GM12801 (cell line): Measurements from ENCODE around the gene CHPT1.

Experiments
- CTCF ChIP-seq: IDR thresholded peaks from one replicate; pipeline ENCODE4 v1.5.1; 2011; ENCODE audit warnings: control low read depth; ENCODE audit not compliant: insufficient read length; ENCODE audit errors: extremely low read depth

CHPT1 gene

GRCh38 chr12:101713059-101713682 lies 15.7 kb downstream of the CHPT1 start:
- TF ChIP-seq CTCF: no peak

- no peak for TF ChIP-seq CTCF
These were observed 16.5 kb downstream of the CHPT1 start for GRCh38 chr12:101713930-101714329.

GRCh38 chr12:101714877-101715444 lies 17.5 kb downstream of the CHPT1 start:
- TF ChIP-seq CTCF: no peak

GRCh38 chr12:101719566-101719965 lies 22.1 kb downstream of the CHPT1 start:
- TF ChIP-seq CTCF: no peak

- no peak for TF ChIP-seq CTCF
These were observed 22.7 kb downstream of the CHPT1 start for GRCh38 chr12:101720118-101720517.

- no peak for TF ChIP-seq CTCF
These were observed 25.0 kb downstream of the CHPT1 start for GRCh38 chr12:101722392-101722791.

GRCh38 chr12:101727098-101727497 lies 29.7 kb downstream of the CHPT1 start:
- no peak for TF ChIP-seq CTCF
